IMR-90 (cell line): Measurements from ENCODE around the gene SRMS. TPM values are rescaled to one million over a fixed set of nuclear protein-coding genes. Genes with fewer than 3 reads are reported as not detected.
A peak's percentile ranks its signal among the peaks of the same experiment; 100 is the strongest.

ENCODE experiments used
- ATAC-seq: fragments of 200-7000 bp; cut with Tn5 transposase; 2 replicates; pipeline ENCODE4 v1.9.1; 2020; ENCODE audit warnings: low read depth, mild to moderate bottlenecking, moderate library complexity
- BruUV-seq: library from RNA; stranded (reverse); fragments of 400-500 nt; replicated peaks from 2 replicates; lab custom pipeline; 2021; lab: Mats Ljungman, UMichigan
- CTCF ChIA-PET: fragments of 300-600 bp; formaldehyde crosslinking; extraction: SDS; loops from one replicate; lab custom pipeline; 2021; ENCODE audit warnings: antibody characterized with exemption; lab: Yijun Ruan, JAX
- POLR2A ChIA-PET: fragments of 300-600 bp; sonication (Branson Sonifier 250); formaldehyde crosslinking; loops from one replicate; lab custom pipeline; 2022; ENCODE audit warnings: antibody characterized with exemption; ENCODE audit not compliant: unreplicated experiment; lab: Charles Lee
- DNase-seq: peaks from one replicate; pipeline ENCODE4 v3.0.0; 2013
- H2AFZ ChIP-seq: replicated peaks from 2 replicates; pipeline ENCODE3; 2013; ENCODE audit warnings: low read length, mild to moderate bottlenecking; ENCODE audit not compliant: poor library complexity
- H2AK5ac ChIP-seq: 2 replicates; pipeline ENCODE4 v1.6.1; 2013; ENCODE audit warnings: low read depth, low read length, inconsistent platforms
- H2AK9ac ChIP-seq: replicated peaks from 2 replicates; pipeline ENCODE3; 2013; ENCODE audit warnings: mild to moderate bottlenecking, low read depth, low read length, moderate library complexity; ENCODE audit not compliant: poor library complexity
- H2BK120ac ChIP-seq: 2 replicates; pipeline ENCODE4 v1.6.1; 2013; ENCODE audit warnings: low read depth, low read length, inconsistent platforms
- H2BK15ac ChIP-seq: 3 replicates; pipeline ENCODE4 v1.6.1; 2013; ENCODE audit warnings: low read depth, low read length, inconsistent platforms
- H2BK20ac ChIP-seq: 2 replicates; pipeline ENCODE4 v1.6.1; 2013; ENCODE audit warnings: low read depth, mild to moderate bottlenecking, inconsistent platforms, low read length, moderate library complexity
- H2BK5ac ChIP-seq: 2 replicates; pipeline ENCODE4 v1.6.1; 2013; ENCODE audit warnings: mild to moderate bottlenecking, low read depth, low read length, inconsistent platforms; ENCODE audit not compliant: poor library complexity, severe bottlenecking
- H3K14ac ChIP-seq: replicated peaks from 2 replicates; pipeline ENCODE4 v1.6.1; 2013; ENCODE audit warnings: low read depth, low read length, inconsistent platforms
- H3K18ac ChIP-seq: 2 replicates; pipeline ENCODE4 v1.6.1; 2013; ENCODE audit warnings: low read depth, low read length, control low read depth
- H3K23ac ChIP-seq: 2 replicates; pipeline ENCODE4 v1.6.1; 2013; ENCODE audit warnings: low read depth, low read length, inconsistent platforms
- H3K27ac ChIP-seq: 2 replicates; pipeline ENCODE4 v1.5.1; 2013; ENCODE audit warnings: mild to moderate bottlenecking, control low read depth, low read length; ENCODE audit not compliant: insufficient read depth
- H3K27me3 ChIP-seq: 2 replicates; pipeline ENCODE4 v1.6.1; 2013; ENCODE audit warnings: low read length; ENCODE audit not compliant: control insufficient read depth, insufficient read depth
- H3K36me3 ChIP-seq: 2 replicates; pipeline ENCODE4 v1.6.1; 2013; ENCODE audit warnings: low read length, mixed read lengths; ENCODE audit not compliant: control insufficient read depth, insufficient read depth
- H3K4ac ChIP-seq: 2 replicates; pipeline ENCODE4 v1.6.1; 2013; ENCODE audit warnings: low read depth, low read length, inconsistent platforms
- H3K4me1 ChIP-seq: 2 replicates; pipeline ENCODE4 v1.6.1; 2013; ENCODE audit warnings: low read length, mixed read lengths; ENCODE audit not compliant: control insufficient read depth, insufficient read depth
- H3K4me2 ChIP-seq: 2 replicates; pipeline ENCODE4 v1.6.1; 2013; ENCODE audit warnings: low read depth, mild to moderate bottlenecking, control low read depth, low read length, moderate library complexity
- H3K4me3 ChIP-seq: 2 replicates; pipeline ENCODE4 v1.5.1; 2013; ENCODE audit warnings: low read depth, mild to moderate bottlenecking, control low read depth, low read length, moderate library complexity; ENCODE audit not compliant: insufficient read depth
- H3K56ac ChIP-seq: 2 replicates; pipeline ENCODE4 v1.6.1; 2013; ENCODE audit warnings: low read length, inconsistent platforms; ENCODE audit not compliant: insufficient read depth; ENCODE audit errors: extremely low read depth
- H3K79me1 ChIP-seq, 2 experiments: 2 replicates each; pipeline ENCODE4 v1.6.1; 2013; ENCODE audit warnings: low read length in 2 of 2, inconsistent platforms in 1 of 2, low read depth in 1 of 2
- H3K9ac ChIP-seq: 2 replicates; pipeline ENCODE4 v1.6.1; 2013; ENCODE audit warnings: low read depth, low read length, control low read depth
- H3K9me1 ChIP-seq: 2 replicates; pipeline ENCODE4 v1.6.1; 2013; ENCODE audit warnings: low read length, inconsistent platforms; ENCODE audit not compliant: insufficient read depth
- H3K9me3 ChIP-seq: 2 replicates; pipeline ENCODE4 v1.6.1; 2013; ENCODE audit warnings: low read length; ENCODE audit not compliant: control insufficient read depth, insufficient read depth
- H4K20me1 ChIP-seq: 2 replicates; pipeline ENCODE4 v1.6.1; 2013; ENCODE audit warnings: low read length, inconsistent platforms; ENCODE audit not compliant: insufficient read depth
- H4K5ac ChIP-seq: 2 replicates; pipeline ENCODE4 v1.6.1; 2013; ENCODE audit warnings: mild to moderate bottlenecking, low read depth, low read length, control low read depth
- H4K8ac ChIP-seq, 2 experiments: 2 replicates each; pipeline ENCODE4 v1.6.1; 2013; ENCODE audit warnings: low read depth in 2 of 2, low read length in 2 of 2, control low read depth in 1 of 2, inconsistent platforms in 1 of 2
- H4K91ac ChIP-seq: 2 replicates; pipeline ENCODE4 v1.6.1; 2013; ENCODE audit warnings: low read depth, low read length, inconsistent platforms; ENCODE audit not compliant: insufficient read depth
- BHLHE40 ChIP-seq: fragments of 150-350 bp; IDR thresholded peaks from 2 replicates; pipeline ENCODE4 v1.6.1; 2016; ENCODE audit warnings: mild to moderate bottlenecking, low read depth, low read length
- CEBPB ChIP-seq: IDR thresholded peaks from 2 replicates; pipeline ENCODE4 v1.6.1; 2012; ENCODE audit warnings: low read depth, low read length, improper control_type of control experiment
- CHD1 ChIP-seq: IDR thresholded peaks from 2 replicates; pipeline ENCODE4 v1.6.1; 2012; ENCODE audit warnings: low read depth, low read length, improper control_type of control experiment
- FOS ChIP-seq: fragments of 150-350 bp; IDR thresholded peaks from 2 replicates; pipeline ENCODE4 v1.6.1; 2016; ENCODE audit warnings: low read depth, low read length
- MAZ ChIP-seq: IDR thresholded peaks from 2 replicates; pipeline ENCODE4 v1.6.1; 2012; ENCODE audit warnings: low read depth, mild to moderate bottlenecking, low read length, improper control_type of control experiment, moderate library complexity, borderline replicate concordance
- MXI1 ChIP-seq: IDR thresholded peaks from 2 replicates; pipeline ENCODE4 v1.6.1; 2012; ENCODE audit warnings: low read depth, mild to moderate bottlenecking, low read length, moderate library complexity, borderline replicate concordance
- NFE2L2 ChIP-seq: fragments of 150-350 bp; IDR thresholded peaks from 2 replicates; pipeline ENCODE4 v1.6.1; 2016; ENCODE audit warnings: low read depth, mild to moderate bottlenecking, low read length
- POLR2A ChIP-seq: IDR thresholded peaks from 2 replicates; pipeline ENCODE4 v1.6.1; 2012; ENCODE audit warnings: mild to moderate bottlenecking, low read depth, low read length
- RAD21 ChIP-seq: IDR thresholded peaks from 2 replicates; pipeline ENCODE4 v1.6.1; 2012; ENCODE audit warnings: low read length, improper control_type of control experiment
- RCOR1 ChIP-seq: IDR thresholded peaks from 2 replicates; pipeline ENCODE4 v1.6.1; 2012; ENCODE audit warnings: mild to moderate bottlenecking, low read length, improper control_type of control experiment; ENCODE audit not compliant: insufficient replicate concordance
- RFX5 ChIP-seq: IDR thresholded peaks from 2 replicates; pipeline ENCODE4 v1.8.0; 2012; ENCODE audit warnings: low read depth, mild to moderate bottlenecking, low read length, moderate library complexity
- USF2 ChIP-seq: fragments of 150-350 bp; IDR thresholded peaks from 2 replicates; pipeline ENCODE4 v1.6.1; 2017; ENCODE audit warnings: mild to moderate bottlenecking, antibody characterized with exemption, low read length, low read depth
- WGBS, 2 experiments: methylation state at CpG; one replicate each; pipeline versions ENCODE4 v1.1.5 to v1.1.7; 2013; ENCODE audit warnings: missing lambda C conversion rate in 2 of 2; ENCODE audit not compliant: insufficient read length in 1 of 2; ENCODE audit errors: extremely low coverage in 2 of 2; 5-methylcytosine and 5-hydroxymethylcytosine counted together
- dilution Hi-C: fragments of 300-500 bp; cut with HindIII; formaldehyde crosslinking; loops from one replicate; pipeline ENCODE4 v1.14.3; 2018; ENCODE audit warnings: low sequenced_read_pairs; ENCODE audit not compliant: unreplicated experiment
- in situ Hi-C: fragments of 300-500 bp; cut with MboI; formaldehyde crosslinking; loops from 3 replicates; pipeline ENCODE4 v1.14.3; 2019; ENCODE audit warnings: low sequenced_read_pairs, inconsistent platforms, mixed read lengths
- intact Hi-C: fragments of 100-400 bp; cut with micrococcal nuclease; formaldehyde crosslinking; loops from 2 replicates; pipeline ENCODE4 v1.10.0; 2022
- polyA plus RNA-seq, 3 experiments: library from polyadenylated mRNA; depleted of rRNA; stranded (reverse); fragments of >200 nt; gene quantifications; 2 replicates each; pipeline ENCODE4 v1.2.3, GENCODE V29; 2012; ENCODE audit warnings: low replicate concordance in 1 of 3
- total RNA-seq: library from RNA; depleted of rRNA; stranded (reverse); fragments of >200 nt; gene quantifications from 2 replicates; pipeline ENCODE4 v1.2.3, GENCODE V29; 2012
- TF ChIP-seq, protein P1 (sequence below): conservative IDR thresholded peaks from 2 replicates; pipeline ENCODE4 v1.5.1; 2012; ENCODE audit warnings: mild to moderate bottlenecking, low read depth, low read length, improper control_type of control experiment

Gene SRMS
- total and polyA plus RNA-seq, 2 of the 4 experiments (the other 2 are of a cell fraction) = not detected

- Histone ChIP-seq H3K14ac (no peak overlapping the region), H3K27me3 (no peaks in the 10 kb centered on the region), H3K79me1 (no peaks in the 10 kb centered on the region), H4K20me1 (no peaks in the 10 kb centered on the region), H2BK15ac (no peak overlapping the region), H2BK5ac (no peak overlapping the region), H2BK20ac (no peak overlapping the region), H2AFZ (no peak overlapping the region), H2AK9ac (no peak overlapping the region), H3K9ac (no peak overlapping the region), H2AK5ac (no peak overlapping the region), H3K27ac (no peak overlapping the region), H4K91ac (no peak overlapping the region), H3K4me1 (no peaks in the 10 kb centered on the region), H3K4ac (no peak overlapping the region), H3K4me2 (no peak overlapping the region), H3K9me3 (no peaks in the 10 kb centered on the region), H3K56ac (no peak overlapping the region), H3K9me1 (no peaks in the 10 kb centered on the region), H3K36me3 (peaks cover 50% of the 10 kb centered on the region), H4K5ac (no peak overlapping the region), H3K23ac (no peak overlapping the region), H4K8ac (no peak overlapping the region), H2BK120ac (no peak overlapping the region), H3K4me3 (no peak overlapping the region), H3K18ac (no peak overlapping the region)
- intact Hi-C loops = no loop called here
- DNase-seq = no peak
- WGBS, 2 experiments = 91% methylated on average over 12 of the region's 16 CpGs; no CpG with 5 or more reads in 1 of the 2 experiments
- CTCF ChIA-PET = no interaction called here
- ATAC-seq = no peak
- POLR2A ChIA-PET = no interaction called here
- BruUV-seq = TSS peak; percentile 50
- in situ Hi-C loops = no loop called here
- no peak for TF ChIP-seq RFX5
- no peak for TF ChIP-seq BHLHE40
- TF ChIP-seq POLR2A = no peak
- no peak for TF ChIP-seq MAZ
- TF ChIP-seq FOS = no peak
- no peak for TF ChIP-seq MXI1
- TF ChIP-seq, protein P1, sequence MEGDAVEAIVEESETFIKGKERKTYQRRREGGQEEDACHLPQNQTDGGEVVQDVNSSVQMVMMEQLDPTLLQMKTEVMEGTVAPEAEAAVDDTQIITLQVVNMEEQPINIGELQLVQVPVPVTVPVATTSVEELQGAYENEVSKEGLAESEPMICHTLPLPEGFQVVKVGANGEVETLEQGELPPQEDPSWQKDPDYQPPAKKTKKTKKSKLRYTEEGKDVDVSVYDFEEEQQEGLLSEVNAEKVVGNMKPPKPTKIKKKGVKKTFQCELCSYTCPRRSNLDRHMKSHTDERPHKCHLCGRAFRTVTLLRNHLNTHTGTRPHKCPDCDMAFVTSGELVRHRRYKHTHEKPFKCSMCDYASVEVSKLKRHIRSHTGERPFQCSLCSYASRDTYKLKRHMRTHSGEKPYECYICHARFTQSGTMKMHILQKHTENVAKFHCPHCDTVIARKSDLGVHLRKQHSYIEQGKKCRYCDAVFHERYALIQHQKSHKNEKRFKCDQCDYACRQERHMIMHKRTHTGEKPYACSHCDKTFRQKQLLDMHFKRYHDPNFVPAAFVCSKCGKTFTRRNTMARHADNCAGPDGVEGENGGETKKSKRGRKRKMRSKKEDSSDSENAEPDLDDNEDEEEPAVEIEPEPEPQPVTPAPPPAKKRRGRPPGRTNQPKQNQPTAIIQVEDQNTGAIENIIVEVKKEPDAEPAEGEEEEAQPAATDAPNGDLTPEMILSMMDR = no peak
- no peak for TF ChIP-seq NFE2L2
- no peak for TF ChIP-seq CEBPB
- TF ChIP-seq CHD1 = no peak
- TF ChIP-seq RAD21 = no peak
- no peak for TF ChIP-seq USF2
- no peak for TF ChIP-seq RCOR1
- dilution Hi-C loops = no loop called here
Observed at GRCh38 chr20:63560333-63560805, 12.8 kb upstream of the SRMS start.
